GM12875 (cell line): ENCODE data around the gene PPM1N.
"Not testable (repeated sequence)": the region's sequence is repeated elsewhere in the genome, so short reads cannot be mapped to it uniquely, and the experiment has no call there.

Experiments used
- H3K4me3 ChIP-seq: one replicate; pipeline ENCODE4 v1.5.1; 2011; ENCODE audit warnings: low read depth, low read length, control low read depth
- CTCF ChIP-seq: IDR thresholded peaks from 2 replicates; pipeline ENCODE4 v1.5.1; 2011; ENCODE audit warnings: low read depth, mild to moderate bottlenecking, control low read depth, inconsistent platforms, low read length, moderate library complexity, borderline replicate concordance; ENCODE audit not compliant: insufficient read depth

The PPM1N gene

GRCh38 chr19:45506246-45506988 is 8.2 kb downstream of the PPM1N start:
- peak; percentile 50 for TF ChIP-seq CTCF
- H3K4me3 ChIP-seq = peak overlapping the region; percentile 87

GRCh38 chr19:45506989-45507871 is 9.0 kb downstream of the PPM1N start, which contains the start of gene VASP:
TSS of gene VASP (plus strand) at chr19:45507479. CDS start at chr19:45507772, 293 bp downstream.
- peak within 1 kb of the TSS; percentile 87 for H3K4me3 ChIP-seq
- TF ChIP-seq CTCF = no peak

- peak overlapping the region; percentile 87 for H3K4me3 ChIP-seq
- no peak for TF ChIP-seq CTCF
Measured at GRCh38 chr19:45507872-45508416, 9.7 kb downstream of the PPM1N start.

GRCh38 chr19:45508417-45508860 is 10.2 kb downstream of the PPM1N start:
- no peak for TF ChIP-seq CTCF
- peak overlapping the region; percentile 87 for H3K4me3 ChIP-seq

GRCh38 chr19:45508861-45509691 is 10.8 kb downstream of the PPM1N start:
- H3K4me3 ChIP-seq = peak overlapping the region; percentile 87
- TF ChIP-seq CTCF = 0 out of 2 replicates have a peak, but pooled peaks have one; percentile 6

GRCh38 chr19:45509692-45510015 is 11.4 kb downstream of the PPM1N start:
- no peak for TF ChIP-seq CTCF
- peak overlapping the region; percentile 87 for H3K4me3 ChIP-seq

- not testable (repeated sequence) for H3K4me3 ChIP-seq
Measured at GRCh38 chr19:45510352-45510751, 12.1 kb downstream of the PPM1N start.
